ENCODE results near the gene ATL3. TPM values are rescaled to one million over a fixed set of nuclear protein-coding genes. Genes with fewer than 3 reads are reported as not detected.

ATL3 gene
- total and polyA plus RNA-seq, 8 donors = 5.7 to 99.3 (median 23.7) TPM

DNA sequence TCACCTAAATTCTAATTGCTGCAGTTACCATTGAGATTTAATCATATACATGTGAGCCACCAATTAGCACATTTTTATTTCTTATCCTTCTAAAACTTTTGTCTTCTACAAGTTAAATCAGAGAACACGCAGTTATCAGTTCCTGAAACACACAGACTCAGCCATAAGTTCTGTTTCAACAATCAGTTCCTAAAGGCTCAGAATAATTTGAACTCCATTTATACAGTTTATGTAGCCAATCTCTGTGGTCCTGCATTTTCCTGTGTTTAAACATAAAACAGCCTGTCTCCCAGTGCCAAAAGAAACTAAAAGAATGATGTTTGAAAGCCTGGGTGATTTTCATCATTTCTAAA is 59.8 kb downstream of the ATL3 start:
- no peak for DNase-seq
- no peaks in the 10 kb centered on the region for H3K27me3 ChIP-seq
- H3K36me3 ChIP-seq = no peaks in the 10 kb centered on the region
- intact Hi-C loops (cut with DNase I; ENCODE audit: low total_unique reads) = no loop called here
- H3K9me3 ChIP-seq = no peaks in the 10 kb centered on the region
- WGBS, 5 donors = 25 to 62% (median 48%) methylated on average over 1 of the region's 1 CpG
- no peak for TF ChIP-seq POLR2A (IDR thresholded peaks at IDR 0.05)
- H3K27ac ChIP-seq = peak overlapping the region in 2 of 5 donors; percentile 55 to 61
- H3K4me3 ChIP-seq = no peak overlapping the region
- peaks cover 16 to 52% (median 42%) of the 10 kb centered on the region in 4 donors for H3K4me1 ChIP-seq

DNA sequence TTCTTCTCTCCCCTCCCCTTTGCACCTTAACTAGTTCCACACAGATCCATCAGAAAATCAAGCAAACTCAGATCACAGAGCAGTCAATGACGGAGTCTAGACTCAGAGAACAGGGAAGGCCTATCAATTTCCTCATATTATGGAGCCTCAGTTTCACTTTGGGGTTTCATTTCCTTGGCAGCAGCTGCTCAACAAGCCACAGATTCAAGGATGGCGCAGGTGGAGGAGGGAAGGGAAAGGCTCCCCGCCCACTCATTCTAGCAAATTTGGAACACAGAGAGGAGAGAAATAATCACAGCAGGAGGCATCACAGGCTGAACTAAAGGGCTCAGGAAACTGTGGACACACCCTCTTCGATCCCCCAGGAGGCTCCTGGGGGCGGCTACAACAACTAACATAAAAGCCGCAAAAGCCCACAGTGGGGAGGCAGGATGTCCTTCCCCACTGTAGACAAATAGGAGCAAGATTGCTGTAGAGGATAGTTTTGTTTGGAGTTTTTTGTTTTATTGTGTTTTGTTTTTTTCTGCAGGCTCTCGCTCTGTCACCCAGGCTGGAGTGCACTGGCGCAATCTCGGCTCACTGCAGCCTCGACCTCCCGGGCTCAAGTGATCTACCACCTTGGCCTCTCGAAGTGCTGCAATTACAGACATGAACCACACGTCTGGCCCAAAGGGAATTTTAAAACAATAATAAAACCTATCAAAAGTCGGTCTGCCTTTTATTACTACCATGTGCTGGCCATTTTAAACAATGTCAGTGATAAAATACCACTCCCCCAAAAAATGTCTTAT is 60.4 kb downstream of the ATL3 start:
- TF ChIP-seq POLR2AphosphoS5 (IDR thresholded peaks at IDR 0.05) = no peak
- TF ChIP-seq EP300 (IDR thresholded peaks at IDR 0.05) = no peak
- TF ChIP-seq, protein P1, sequence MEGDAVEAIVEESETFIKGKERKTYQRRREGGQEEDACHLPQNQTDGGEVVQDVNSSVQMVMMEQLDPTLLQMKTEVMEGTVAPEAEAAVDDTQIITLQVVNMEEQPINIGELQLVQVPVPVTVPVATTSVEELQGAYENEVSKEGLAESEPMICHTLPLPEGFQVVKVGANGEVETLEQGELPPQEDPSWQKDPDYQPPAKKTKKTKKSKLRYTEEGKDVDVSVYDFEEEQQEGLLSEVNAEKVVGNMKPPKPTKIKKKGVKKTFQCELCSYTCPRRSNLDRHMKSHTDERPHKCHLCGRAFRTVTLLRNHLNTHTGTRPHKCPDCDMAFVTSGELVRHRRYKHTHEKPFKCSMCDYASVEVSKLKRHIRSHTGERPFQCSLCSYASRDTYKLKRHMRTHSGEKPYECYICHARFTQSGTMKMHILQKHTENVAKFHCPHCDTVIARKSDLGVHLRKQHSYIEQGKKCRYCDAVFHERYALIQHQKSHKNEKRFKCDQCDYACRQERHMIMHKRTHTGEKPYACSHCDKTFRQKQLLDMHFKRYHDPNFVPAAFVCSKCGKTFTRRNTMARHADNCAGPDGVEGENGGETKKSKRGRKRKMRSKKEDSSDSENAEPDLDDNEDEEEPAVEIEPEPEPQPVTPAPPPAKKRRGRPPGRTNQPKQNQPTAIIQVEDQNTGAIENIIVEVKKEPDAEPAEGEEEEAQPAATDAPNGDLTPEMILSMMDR (IDR thresholded peaks at IDR 0.05) = no peak
- no peak for TF ChIP-seq POLR2A (IDR thresholded peaks at IDR 0.05)
- H3K4me3 ChIP-seq = no peak overlapping the region
- peak in 1 of 2 donors; percentile 21 for DNase-seq
- no peaks in the 10 kb centered on the region for H3K9me3 ChIP-seq
- 69 to 80% (median 75%) methylated on average over 14 of the region's 14 CpGs for WGBS, 5 donors
- no peaks in the 10 kb centered on the region for H3K36me3 ChIP-seq
- H3K27ac ChIP-seq = peak overlapping the region in 3 of 5 donors; percentile 2 to 61 (median 55)
- H3K4me1 ChIP-seq = peaks cover 16 to 52% (median 42%) of the 10 kb centered on the region in 4 donors
- no peaks in the 10 kb centered on the region for H3K27me3 ChIP-seq
- intact Hi-C loops (cut with DNase I; ENCODE audit: low total_unique reads) = no loop called here

DNA sequence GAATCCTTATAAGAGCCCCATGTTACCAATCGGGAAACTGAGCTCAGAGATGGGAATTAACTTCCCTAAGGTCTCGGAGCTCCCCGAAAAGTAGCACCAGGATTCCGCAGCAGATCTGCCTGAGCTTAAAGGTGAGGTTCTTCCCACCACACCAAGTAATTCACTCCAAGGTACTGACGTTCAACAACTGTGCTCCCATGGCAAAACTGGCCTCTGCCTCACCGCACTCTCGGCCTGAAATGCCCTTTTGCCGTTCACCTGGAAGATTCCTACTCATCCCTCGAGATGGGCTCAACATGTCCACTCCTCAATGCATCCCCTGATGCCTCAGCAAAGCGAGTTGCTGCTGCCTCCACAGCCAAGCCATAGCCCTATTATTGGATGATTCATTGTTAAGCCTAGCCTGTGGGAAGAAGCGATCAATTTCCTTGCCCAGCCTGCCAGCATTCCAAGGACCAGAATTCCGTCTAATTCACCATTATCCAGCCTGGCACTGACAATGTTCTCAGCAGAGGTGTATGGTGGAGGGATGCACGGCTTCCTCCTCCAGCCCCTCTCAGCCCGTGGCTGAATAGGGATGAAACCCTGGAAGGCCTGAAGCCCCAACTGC is 61.1 kb downstream of the ATL3 start:
- 87 to 92% (median 90%) methylated on average over 14 of the region's 14 CpGs for WGBS, 5 donors
- peak in 1 of 2 donors; percentile 16 for DNase-seq
- Histone ChIP-seq H3K4me1 (peaks cover 16 to 52% (median 42%) of the 10 kb centered on the region in 4 donors), H3K9me3 (no peaks in the 10 kb centered on the region), H3K27ac (peak overlapping the region in 3 of 5 donors; percentile 48 to 61 (median 55)), H3K27me3 (no peaks in the 10 kb centered on the region), H3K36me3 (no peaks in the 10 kb centered on the region), H3K4me3 (no peak overlapping the region)
- intact Hi-C loops (cut with DNase I; ENCODE audit: low total_unique reads) = no loop called here
- no peak for TF ChIP-seq EP300 (IDR thresholded peaks at IDR 0.05)
- no peak for TF ChIP-seq POLR2A (IDR thresholded peaks at IDR 0.05)
- TF ChIP-seq, protein P1 (IDR thresholded peaks at IDR 0.05) = no peak
- TF ChIP-seq POLR2AphosphoS5 (IDR thresholded peaks at IDR 0.05) = no peak

DNA sequence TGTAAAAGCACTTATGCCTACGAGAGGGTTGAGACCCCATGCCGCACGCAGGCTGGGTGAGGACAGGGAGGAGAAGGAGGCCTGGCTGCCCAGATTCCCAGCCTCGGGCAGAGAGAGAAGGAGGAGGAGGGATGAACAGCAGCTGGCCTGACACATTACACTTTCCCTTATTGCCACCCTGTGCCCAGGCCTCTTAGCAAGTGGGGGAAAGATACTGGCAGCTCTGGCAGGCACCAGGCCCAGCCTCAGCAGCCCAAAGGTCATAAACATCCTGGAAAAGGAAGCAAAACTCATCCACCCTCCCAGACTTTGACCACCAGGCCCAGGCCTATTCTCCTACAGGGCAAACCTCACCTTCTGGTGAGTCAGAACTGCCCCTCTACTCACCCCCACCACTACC is 61.6 kb downstream of the ATL3 start:
- Histone ChIP-seq H3K9me3 (no peaks in the 10 kb centered on the region), H3K4me3 (no peak overlapping the region), H3K36me3 (no peaks in the 10 kb centered on the region), H3K27me3 (no peaks in the 10 kb centered on the region), H3K4me1 (peaks cover 16 to 51% (median 40%) of the 10 kb centered on the region in 4 donors), H3K27ac (peak overlapping the region in 3 of 5 donors; percentile 48 to 61 (median 55))
- TF ChIP-seq POLR2AphosphoS5 (IDR thresholded peaks at IDR 0.05) = no peak
- TF ChIP-seq, protein P1 (IDR thresholded peaks at IDR 0.05) = no peak
- TF ChIP-seq POLR2A (IDR thresholded peaks at IDR 0.05) = no peak
- no peak for TF ChIP-seq EP300 (IDR thresholded peaks at IDR 0.05)
- intact Hi-C loops (cut with DNase I; ENCODE audit: low total_unique reads) = no loop called here
- WGBS, 5 donors = 50 to 68% (median 65%) methylated on average over 4 of the region's 4 CpGs
- peak; percentile 22 to 33 for DNase-seq

All from stomach (tissue), 9 donors.